Peyer's patch (tissue), 4 donors: Measurements from ENCODE around the gene ARPC5. TPM values are rescaled to one million over a fixed set of nuclear protein-coding genes. Genes with fewer than 3 reads are reported as not detected.

Experiments
- DNase-seq, 3 donors: peaks; one replicate each; pipeline ENCODE4 v3.0.0-alpha.2; 2017 to 2019
- H3K27ac ChIP-seq, 4 donors: fragments of 200-600 bp; sonication (generic); one replicate each; pipeline ENCODE4 v1.5.1; 2016 to 2019
- H3K27me3 ChIP-seq, 2 donors: fragments of 200-600 bp; sonication (generic); one replicate each; pipeline ENCODE4 v1.5.1; 2019
- H3K36me3 ChIP-seq, 3 donors: fragments of 200-600 bp; sonication (generic); one replicate each; pipeline ENCODE4 v1.5.1; 2016 to 2019
- H3K4me1 ChIP-seq, 4 donors: fragments of 200-600 bp; sonication (generic); one replicate each; pipeline ENCODE4 v1.5.1; 2016 to 2019
- H3K4me3 ChIP-seq, 4 donors: fragments of 200-600 bp; sonication (generic); 1 replicate in 3 of 4; 2 replicates in 1 of 4; pipeline ENCODE4 v1.5.1; 2016 to 2019; ENCODE audit warnings: mild to moderate bottlenecking in 1 of 4
- H3K9me3 ChIP-seq, 4 donors: fragments of 200-600 bp; sonication (generic); one replicate each; pipeline ENCODE4 v1.5.1; 2016 to 2019; ENCODE audit warnings: mild to moderate bottlenecking in 1 of 4
- POLR2A ChIP-seq, 2 donors: fragments of 450-650 bp; IDR thresholded peaks; one replicate each; pipeline ENCODE4 v1.5.1; 2017; ENCODE audit warnings: antibody characterized with exemption in 2 of 2, mild to moderate bottlenecking in 2 of 2, moderate library complexity in 2 of 2
- total RNA-seq, 4 donors: library from RNA; depleted of rRNA; stranded (reverse); fragments of >200 nt; gene quantifications; one replicate each; pipeline ENCODE4 v1.1.0, GENCODE V29; 2016
- TF ChIP-seq, protein P1 (sequence below), 6 experiments: fragments of 450-650 bp in 4 of 6; fragments of 200-600 bp in 2 of 6; sonication (generic) in 1 of 6; IDR thresholded peaks; one replicate each; pipeline ENCODE4 v1.5.1; 2017 to 2019; ENCODE audit warnings: antibody characterized with exemption in 6 of 6, mild to moderate bottlenecking in 3 of 6, moderate library complexity in 1 of 6

Gene ARPC5
- total RNA-seq, 4 donors from 2014 or later: 57.9 to 86.7 (median 67.9) TPM

DNA sequence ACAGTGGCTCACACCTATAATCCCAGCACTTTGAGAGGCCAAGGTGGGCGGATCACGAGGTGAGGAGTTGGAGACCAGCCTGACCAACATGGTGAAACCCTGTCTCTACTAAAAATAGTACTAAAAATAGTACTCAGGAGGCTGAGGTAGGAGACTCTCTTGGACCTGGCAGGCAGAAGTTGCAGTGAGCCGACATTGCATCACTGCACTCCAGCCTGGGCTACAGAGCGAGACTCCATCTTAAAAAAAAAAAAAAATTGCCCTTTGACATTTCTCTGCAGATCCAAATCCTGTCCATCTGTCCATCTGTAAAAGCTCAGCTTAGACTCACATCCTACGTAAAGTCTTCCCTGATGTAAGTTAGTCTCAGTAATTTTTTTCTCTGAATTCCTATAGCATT is 39.1 kb downstream of the ARPC5 start:
- Histone ChIP-seq H3K36me3 (no peaks in the 10 kb centered on the region), H3K27ac (no peak overlapping the region), H3K4me3 (no peak overlapping the region), H3K27me3 (no peaks in the 10 kb centered on the region), H3K4me1 (peaks cover 0 to 14% (median 2%) of the 10 kb centered on the region in 4 donors), H3K9me3 (no peaks in the 10 kb centered on the region)
- TF ChIP-seq, protein P1, sequence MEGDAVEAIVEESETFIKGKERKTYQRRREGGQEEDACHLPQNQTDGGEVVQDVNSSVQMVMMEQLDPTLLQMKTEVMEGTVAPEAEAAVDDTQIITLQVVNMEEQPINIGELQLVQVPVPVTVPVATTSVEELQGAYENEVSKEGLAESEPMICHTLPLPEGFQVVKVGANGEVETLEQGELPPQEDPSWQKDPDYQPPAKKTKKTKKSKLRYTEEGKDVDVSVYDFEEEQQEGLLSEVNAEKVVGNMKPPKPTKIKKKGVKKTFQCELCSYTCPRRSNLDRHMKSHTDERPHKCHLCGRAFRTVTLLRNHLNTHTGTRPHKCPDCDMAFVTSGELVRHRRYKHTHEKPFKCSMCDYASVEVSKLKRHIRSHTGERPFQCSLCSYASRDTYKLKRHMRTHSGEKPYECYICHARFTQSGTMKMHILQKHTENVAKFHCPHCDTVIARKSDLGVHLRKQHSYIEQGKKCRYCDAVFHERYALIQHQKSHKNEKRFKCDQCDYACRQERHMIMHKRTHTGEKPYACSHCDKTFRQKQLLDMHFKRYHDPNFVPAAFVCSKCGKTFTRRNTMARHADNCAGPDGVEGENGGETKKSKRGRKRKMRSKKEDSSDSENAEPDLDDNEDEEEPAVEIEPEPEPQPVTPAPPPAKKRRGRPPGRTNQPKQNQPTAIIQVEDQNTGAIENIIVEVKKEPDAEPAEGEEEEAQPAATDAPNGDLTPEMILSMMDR (IDR thresholded peaks at IDR 0.05): no peak
- TF ChIP-seq POLR2A (IDR thresholded peaks at IDR 0.05): no peak
- DNase-seq: no peak

DNA sequence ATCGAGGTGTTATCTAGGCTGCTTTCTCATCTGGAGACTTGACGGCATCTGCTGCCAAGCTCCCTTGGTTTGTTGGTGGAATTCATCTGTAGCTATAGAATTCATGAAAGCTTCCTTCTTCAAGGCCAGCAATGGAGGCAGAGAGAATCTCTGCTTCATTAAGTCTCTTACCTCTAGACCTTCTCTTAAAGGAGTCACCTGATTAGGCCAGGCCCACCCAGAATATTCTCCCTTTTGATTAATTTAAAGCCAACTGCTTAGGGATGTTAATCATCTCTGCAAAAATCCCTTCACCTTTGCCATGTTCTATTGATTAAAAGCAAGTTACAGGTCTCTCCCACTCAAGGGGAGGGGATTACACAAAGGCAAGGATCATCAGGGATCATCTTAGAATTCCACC is 40.0 kb downstream of the ARPC5 start:
- H3K4me3 ChIP-seq: no peak overlapping the region
- H3K27ac ChIP-seq: no peak overlapping the region
- TF ChIP-seq POLR2A (IDR thresholded peaks at IDR 0.05): no peak
- TF ChIP-seq, protein P1 (IDR thresholded peaks at IDR 0.05): no peak
- H3K27me3 ChIP-seq: no peaks in the 10 kb centered on the region
- peaks cover 0 to 12% (median 7%) of the 10 kb centered on the region in 4 donors for H3K4me1 ChIP-seq
- DNase-seq: no peak
- no peaks in the 10 kb centered on the region for H3K36me3 ChIP-seq
- no peaks in the 10 kb centered on the region for H3K9me3 ChIP-seq

DNA sequence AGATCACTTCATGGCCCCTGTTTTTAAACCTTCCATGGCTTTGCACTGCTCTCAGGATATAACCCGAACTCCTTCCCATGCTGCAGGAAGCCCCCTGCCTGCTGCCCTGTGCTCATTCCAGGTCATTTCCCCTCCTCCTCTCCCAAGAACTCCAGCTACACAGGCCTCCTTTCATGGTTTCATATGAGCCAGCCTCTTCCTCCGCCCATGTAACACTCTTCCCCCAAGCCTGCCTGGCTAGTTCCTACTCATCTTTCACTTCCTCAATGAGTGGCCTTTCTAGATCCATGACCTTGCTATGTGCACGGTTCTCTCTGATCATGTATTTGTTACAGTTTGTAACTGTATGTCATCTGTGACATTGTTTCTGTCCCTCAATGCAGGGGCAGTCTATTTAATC is 42.2 kb downstream of the ARPC5 start:
- peak in 2 of 3 donors; percentile 62 to 67 for DNase-seq
- Histone ChIP-seq H3K4me3 (no peak overlapping the region), H3K36me3 (no peaks in the 10 kb centered on the region), H3K4me1 (peaks cover 0 to 21% (median 6%) of the 10 kb centered on the region in 4 donors), H3K27me3 (no peaks in the 10 kb centered on the region), H3K27ac (peak overlapping the region in 2 of 4 donors; percentile 22 to 70), H3K9me3 (no peaks in the 10 kb centered on the region)
- TF ChIP-seq POLR2A (IDR thresholded peaks at IDR 0.05): no peak
- TF ChIP-seq, protein P1 (IDR thresholded peaks at IDR 0.05): no peak

DNA sequence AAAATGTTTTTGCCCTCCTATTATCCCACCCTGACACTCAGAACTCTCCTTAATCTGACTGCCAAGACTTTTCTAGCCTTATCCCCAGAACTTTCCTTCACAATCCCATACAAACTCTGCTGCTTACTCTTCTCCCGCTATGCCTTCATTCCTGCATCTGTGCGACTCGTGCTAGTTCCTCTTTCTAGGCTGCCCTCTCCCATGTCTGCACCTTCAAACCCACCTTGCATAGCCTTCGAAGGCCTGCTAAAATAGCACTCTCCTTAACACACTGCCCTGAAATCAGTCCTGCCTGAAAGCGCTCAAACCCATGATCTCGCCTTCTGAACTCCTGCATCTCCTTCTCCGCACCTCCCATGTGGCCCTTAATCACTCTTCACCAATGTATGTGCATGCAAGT is 42.9 kb downstream of the ARPC5 start:
- no peak overlapping the region for H3K4me3 ChIP-seq
- no peak for TF ChIP-seq POLR2A (IDR thresholded peaks at IDR 0.05)
- TF ChIP-seq, protein P1 (IDR thresholded peaks at IDR 0.05): no peak
- H3K9me3 ChIP-seq: no peaks in the 10 kb centered on the region
- H3K36me3 ChIP-seq: no peaks in the 10 kb centered on the region
- peak overlapping the region in 2 of 4 donors; percentile 22 to 70 for H3K27ac ChIP-seq
- peaks cover 0 to 21% (median 4%) of the 10 kb centered on the region in 4 donors for H3K4me1 ChIP-seq
- H3K27me3 ChIP-seq: no peaks in the 10 kb centered on the region
- DNase-seq: peak in 1 of 3 donors; percentile 28

DNA sequence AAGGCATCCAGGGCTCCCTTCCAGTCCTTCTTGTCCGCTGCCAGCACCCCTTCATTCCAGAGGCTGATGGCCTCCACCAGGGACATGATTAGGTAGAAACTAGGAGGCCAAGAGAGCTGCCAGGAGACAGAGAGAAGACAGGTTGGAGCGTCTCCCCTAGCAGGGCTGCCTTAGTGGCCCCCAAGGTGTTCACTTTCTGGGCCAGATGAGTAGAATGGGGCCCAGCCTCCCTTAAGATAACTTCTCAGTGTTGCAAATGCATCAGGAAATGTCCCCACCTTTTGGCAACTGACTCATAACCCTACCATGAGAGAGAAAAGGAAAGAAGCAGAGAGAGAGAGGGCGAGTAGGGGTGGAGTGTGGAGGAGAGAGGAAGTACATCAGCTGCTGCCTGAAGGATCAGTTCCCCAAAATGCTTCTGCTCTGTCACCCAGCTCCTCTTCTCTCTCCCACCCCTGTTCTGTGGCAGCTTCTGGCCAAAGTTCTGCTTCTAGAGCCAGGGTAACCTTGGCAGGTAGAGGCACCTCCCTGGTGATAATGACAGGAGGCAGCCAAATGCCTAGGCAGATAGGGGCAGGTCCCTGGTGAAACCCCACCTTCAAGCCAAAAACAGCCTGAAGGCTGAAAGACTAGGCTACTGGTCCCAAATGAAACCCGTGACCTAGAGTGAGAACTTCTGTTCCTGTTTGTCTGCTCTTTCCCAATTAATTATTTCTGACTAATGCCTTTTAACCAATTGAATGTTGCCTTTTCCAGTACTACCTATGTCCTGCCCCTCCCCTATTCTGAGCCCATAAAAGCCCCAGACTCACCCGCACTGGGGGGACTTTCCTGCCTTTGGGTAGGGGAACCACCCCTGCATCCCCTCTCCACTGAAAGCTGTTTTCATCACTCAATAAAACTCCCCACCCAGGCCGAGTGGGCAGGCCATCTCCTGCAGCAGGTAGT is 45.1 kb downstream of the ARPC5 start, which contains the start of gene NCF2:
NCF2 (minus strand) TSS at position 216 of the 948 bp plus-strand sequence; CDS start at position 86, 130 bp downstream.
- H3K9me3 ChIP-seq: no peaks in the 10 kb centered on the region
- peak within 1 kb of the TSS in 1 of 4 donors; percentile 0 for H3K4me3 ChIP-seq
- H3K4me1 ChIP-seq: peaks cover 0 to 21% (median 4%) of the 10 kb centered on the region in 4 donors
- no peaks in the 10 kb centered on the region for H3K27me3 ChIP-seq
- no peaks in the 10 kb centered on the region for H3K36me3 ChIP-seq
- peak within 1 kb of the TSS; percentile 27 to 83 (median 58) for H3K27ac ChIP-seq
- peak in 2 of 3 donors; percentile 69 to 79 for DNase-seq
- TF ChIP-seq POLR2A (IDR thresholded peaks at IDR 0.05): no peak
- TF ChIP-seq, protein P1 (IDR thresholded peaks at IDR 0.05): no peak
